Activated naive CD4-positive, alpha-beta T cell treated with anti-CD3 and anti-CD28 coated beads for 36 hours (primary cell): ENCODE results near the gene CEL. TPM values are rescaled to one million over a fixed set of nuclear protein-coding genes. Genes with fewer than 3 reads are reported as not detected.
"Not testable (repeated sequence)": the region's sequence is repeated elsewhere in the genome, so short reads cannot be mapped to it uniquely, and the experiment has no call there.

Experiments
- CTCF ChIA-PET: fragments of 350-600 bp; sonication (Branson Sonifier 250); formaldehyde crosslinking; loops from one replicate; lab custom pipeline; 2021; ENCODE audit warnings: antibody characterized with exemption; lab: Charles Lee
- DNase-seq: peaks from one replicate; pipeline ENCODE4 v3.0.0-alpha.2; 2020
- H3K27ac Mint-ChIP-seq: one replicate; pipeline ENCODE4 v1.8.0; 2021; ENCODE audit warnings: mild to moderate bottlenecking, mixed read lengths
- H3K27me3 Mint-ChIP-seq: one replicate; pipeline ENCODE4 v1.8.0; 2021; ENCODE audit warnings: low read depth, mixed read lengths
- H3K36me3 Mint-ChIP-seq: one replicate; pipeline ENCODE4 v1.8.0; 2021; ENCODE audit warnings: low read depth, mixed read lengths
- H3K4me1 Mint-ChIP-seq: one replicate; pipeline ENCODE4 v1.8.0; 2021; ENCODE audit warnings: low read depth, mixed read lengths
- H3K4me3 Mint-ChIP-seq: one replicate; pipeline ENCODE4 v1.8.0; 2021; ENCODE audit warnings: mild to moderate bottlenecking, moderate library complexity, mixed read lengths
- H3K9me3 Mint-ChIP-seq: one replicate; pipeline ENCODE4 v1.8.0; 2021; ENCODE audit warnings: mixed read lengths
- intact Hi-C: fragments of 100-400 bp; cut with micrococcal nuclease; formaldehyde crosslinking; loops from one replicate; pipeline ENCODE4 v1.15.1; 2023
- total RNA-seq, 2 experiments: library from RNA; stranded (reverse); gene quantifications; one replicate each; pipeline ENCODE4 v1.2.3, GENCODE V29; 2021

Gene CEL
- total RNA-seq, 2 experiments from 2014 or later, result 2.1 to 2.2 TPM

DNA sequence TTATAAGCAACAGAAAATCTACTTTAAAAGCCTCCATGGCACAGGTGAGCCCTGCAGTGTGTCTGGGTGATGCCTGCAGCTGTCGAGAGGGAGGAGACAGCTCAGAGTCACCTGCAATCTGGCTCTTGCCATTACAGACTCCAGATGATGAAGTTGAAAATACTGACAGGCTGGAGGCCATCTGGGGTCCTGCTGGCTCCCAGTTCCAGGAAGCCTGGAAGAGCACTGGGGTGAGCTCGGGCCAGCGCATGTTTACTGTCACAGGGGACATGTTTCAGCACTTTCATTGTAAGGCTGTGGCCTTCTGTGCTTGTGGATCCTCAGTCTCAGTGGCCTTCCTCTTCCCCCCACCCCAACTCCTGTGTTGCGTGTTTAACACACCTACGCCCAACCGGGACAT lies 28.4 kb downstream of the CEL start:
- H3K27me3 Mint-ChIP-seq, result no peaks in the 10 kb centered on the region
- CTCF ChIA-PET, result no interaction called here
- no peaks in the 10 kb centered on the region for H3K4me1 Mint-ChIP-seq
- no peak for DNase-seq
- intact Hi-C loops, result no loop called here
- H3K4me3 Mint-ChIP-seq, result no peak overlapping the region
- no peaks in the 10 kb centered on the region for H3K36me3 Mint-ChIP-seq
- no peaks in the 10 kb centered on the region for H3K9me3 Mint-ChIP-seq
- H3K27ac Mint-ChIP-seq, result no peak overlapping the region

DNA sequence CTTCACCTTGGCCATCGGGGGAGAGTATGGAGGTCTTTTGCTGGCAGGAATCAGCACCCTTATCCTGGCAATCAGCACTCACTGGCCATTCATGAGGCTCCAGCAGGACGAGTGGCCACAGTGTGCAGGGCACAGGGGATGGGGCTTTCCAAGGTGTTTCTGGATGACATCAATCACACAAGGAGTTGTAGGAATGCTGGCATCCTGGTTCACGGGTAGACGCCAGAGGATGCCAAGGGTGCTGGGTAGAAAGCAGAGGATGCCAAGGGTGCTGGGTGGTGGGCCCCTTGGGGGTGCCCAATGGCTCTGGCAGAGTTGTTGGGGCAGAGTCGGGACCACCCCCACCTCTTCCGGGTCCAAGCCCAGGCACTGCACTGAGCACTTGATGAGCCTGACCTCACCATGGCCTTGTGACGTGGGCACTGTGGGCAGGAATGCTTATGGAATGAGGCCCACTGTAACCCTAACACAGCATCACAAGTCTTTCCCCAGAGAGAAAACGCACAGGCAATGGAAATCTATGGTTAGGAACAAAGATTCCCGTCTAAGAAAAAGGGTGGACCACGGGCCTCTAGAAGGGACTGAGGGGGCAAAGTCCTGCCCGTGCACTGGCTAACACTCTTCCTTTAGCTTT lies 29.1 kb downstream of the CEL start:
- peak overlapping the region; percentile 14 for H3K27ac Mint-ChIP-seq
- H3K9me3 Mint-ChIP-seq, result peaks cover 6% of the 10 kb centered on the region
- H3K4me1 Mint-ChIP-seq, result no peaks in the 10 kb centered on the region
- peaks cover 3% of the 10 kb centered on the region for H3K36me3 Mint-ChIP-seq
- H3K4me3 Mint-ChIP-seq, result no peak overlapping the region
- DNase-seq, result no peak
- CTCF ChIA-PET, result no interaction called here
- intact Hi-C loops, result no loop called here
- no peaks in the 10 kb centered on the region for H3K27me3 Mint-ChIP-seq

DNA sequence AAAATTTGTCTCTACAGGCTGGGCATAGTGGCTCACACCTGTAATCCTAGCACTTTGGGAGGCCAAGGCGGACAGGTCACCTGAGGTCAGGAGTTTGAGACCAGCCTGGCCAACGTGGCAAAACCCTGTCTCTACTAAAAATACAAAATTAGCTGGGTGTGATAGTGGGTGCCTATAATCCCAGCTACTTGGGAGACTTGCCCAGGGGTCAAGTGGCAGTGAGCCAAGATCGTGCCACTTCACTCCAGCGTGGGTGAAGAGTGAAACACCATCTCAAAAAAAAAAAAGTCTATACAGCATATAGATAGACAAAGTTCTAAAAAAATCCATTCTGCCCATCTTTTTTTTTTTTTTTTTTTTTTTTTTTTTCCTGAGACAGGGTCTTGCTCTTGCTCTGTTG lies 32.6 kb downstream of the CEL start:
- CTCF ChIA-PET, result interaction anchor here (1.3 kb wide), 1 partner anchor 50 kb away, joined by 6 read pairs; no protein-coding TSS in a partner anchor
- DNase-seq, H3K4me1 Mint-ChIP-seq, H3K27me3 Mint-ChIP-seq, H3K4me3 Mint-ChIP-seq, H3K27ac Mint-ChIP-seq, intact Hi-C loops: not testable (repeated sequence)
- Mint-ChIP-seq H3K9me3 (peaks cover 15% of the 10 kb centered on the region), H3K36me3 (peaks cover 35% of the 10 kb centered on the region)

DNA sequence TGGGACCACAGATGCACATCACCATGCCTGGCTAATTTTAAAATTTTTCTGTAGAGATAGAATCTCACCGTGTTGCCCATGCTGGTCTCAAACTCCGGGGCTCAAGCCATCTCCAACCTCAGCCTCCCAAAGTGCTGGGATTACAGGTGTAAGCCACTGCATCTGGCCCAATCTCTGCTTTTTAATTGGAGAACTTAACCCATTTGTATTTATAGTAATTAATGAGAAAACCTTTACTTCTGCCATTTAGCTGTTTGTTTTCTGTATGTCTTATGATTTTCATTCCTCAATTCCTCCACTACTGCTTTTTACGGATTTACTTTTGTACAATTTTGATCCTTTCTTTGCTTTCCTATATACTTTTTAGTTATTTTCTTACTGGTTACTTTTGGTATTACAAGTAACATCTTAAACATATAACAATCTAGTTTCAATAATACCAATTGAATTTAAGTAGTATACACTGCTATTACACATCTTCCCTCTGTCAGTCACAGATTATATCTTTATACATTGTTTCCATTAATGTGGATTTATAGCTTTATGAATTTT lies 33.1 kb downstream of the CEL start:
- H3K27ac Mint-ChIP-seq, result no peak overlapping the region
- no peak for DNase-seq
- H3K9me3 Mint-ChIP-seq, result peaks cover 15% of the 10 kb centered on the region
- H3K36me3 Mint-ChIP-seq, result peaks cover 38% of the 10 kb centered on the region
- no peak overlapping the region for H3K4me3 Mint-ChIP-seq
- H3K27me3 Mint-ChIP-seq, result no peaks in the 10 kb centered on the region
- H3K4me1 Mint-ChIP-seq, result no peaks in the 10 kb centered on the region
- CTCF ChIA-PET, result interaction anchor here (1.3 kb wide), 1 partner anchor 49 kb away, joined by 6 read pairs; no protein-coding TSS in a partner anchor
- intact Hi-C loops, result no loop called here

DNA sequence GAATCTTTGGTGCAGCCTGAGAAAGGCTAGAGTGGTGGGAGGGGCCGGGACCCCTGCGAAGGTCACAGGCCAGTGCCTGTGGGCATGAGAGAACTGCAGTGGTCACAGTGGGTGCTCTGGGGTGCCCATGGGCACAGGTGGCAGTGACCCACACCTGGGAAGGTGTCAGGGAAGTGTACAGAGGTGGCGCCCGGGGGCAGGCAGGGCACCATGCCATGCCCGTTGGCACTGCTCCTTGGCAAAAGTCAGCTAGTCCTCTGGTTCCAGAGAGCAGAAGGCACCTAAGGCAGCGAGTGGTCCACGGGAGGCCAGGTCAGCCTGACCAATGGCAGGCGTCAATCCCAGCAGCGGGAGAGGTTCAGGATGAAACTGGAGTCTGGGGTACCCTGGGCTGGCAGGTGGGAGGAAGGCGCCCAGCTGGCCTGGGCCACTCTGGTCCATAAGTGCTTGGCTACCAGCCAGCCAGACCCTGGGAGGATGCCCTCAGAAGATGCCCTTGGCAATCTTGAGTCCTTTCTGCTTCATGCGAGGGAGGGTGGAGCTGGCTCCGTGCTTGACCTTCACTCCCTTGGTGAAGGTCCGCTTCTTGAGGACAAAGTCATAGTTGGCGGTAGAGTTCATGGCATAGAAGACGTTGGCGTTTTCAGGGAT lies 36.4 kb downstream of the CEL start:
- CTCF ChIA-PET, result interaction anchor here (2.0 kb wide), 1 partner anchor 46 kb away, joined by 7 read pairs; no protein-coding TSS in a partner anchor
- H3K4me3 Mint-ChIP-seq, result no peak overlapping the region
- no peak overlapping the region for H3K27ac Mint-ChIP-seq
- peaks cover 15% of the 10 kb centered on the region for H3K9me3 Mint-ChIP-seq
- intact Hi-C loops, result no loop called here
- H3K27me3 Mint-ChIP-seq, result no peaks in the 10 kb centered on the region
- no peaks in the 10 kb centered on the region for H3K4me1 Mint-ChIP-seq
- DNase-seq, result no peak
- H3K36me3 Mint-ChIP-seq, result peaks cover 55% of the 10 kb centered on the region

DNA sequence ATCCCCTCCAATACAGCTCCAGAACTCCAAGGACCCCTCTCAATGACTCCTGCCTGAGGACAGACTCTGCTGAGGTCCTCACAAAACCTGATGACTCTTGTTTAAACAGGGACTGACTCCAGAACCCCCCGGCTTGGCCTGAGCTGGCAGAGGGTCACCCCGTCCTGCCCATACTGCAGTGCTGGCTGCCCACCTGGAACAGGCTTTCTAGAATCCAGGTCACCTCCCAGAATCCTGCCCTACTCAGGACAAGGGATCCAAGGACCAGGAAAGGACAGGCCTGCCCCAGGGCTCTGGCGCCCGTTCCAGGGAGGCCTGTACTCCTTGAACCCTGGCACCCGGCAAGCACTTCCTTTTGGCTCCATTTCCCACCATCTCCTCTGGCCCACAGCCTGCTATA lies 37.1 kb downstream of the CEL start:
- intact Hi-C loops, result no loop called here
- no peak for DNase-seq
- Mint-ChIP-seq H3K27ac (no peak overlapping the region), H3K27me3 (no peaks in the 10 kb centered on the region), H3K9me3 (peaks cover 15% of the 10 kb centered on the region), H3K36me3 (peaks cover 55% of the 10 kb centered on the region), H3K4me3 (no peak overlapping the region), H3K4me1 (no peaks in the 10 kb centered on the region)
- CTCF ChIA-PET, result interaction anchor here (1.3 to 2.0 kb wide), 2 partner anchors 45 to 49 kb away, joined by 6 to 7 read pairs; no protein-coding TSS in a partner anchor

DNA sequence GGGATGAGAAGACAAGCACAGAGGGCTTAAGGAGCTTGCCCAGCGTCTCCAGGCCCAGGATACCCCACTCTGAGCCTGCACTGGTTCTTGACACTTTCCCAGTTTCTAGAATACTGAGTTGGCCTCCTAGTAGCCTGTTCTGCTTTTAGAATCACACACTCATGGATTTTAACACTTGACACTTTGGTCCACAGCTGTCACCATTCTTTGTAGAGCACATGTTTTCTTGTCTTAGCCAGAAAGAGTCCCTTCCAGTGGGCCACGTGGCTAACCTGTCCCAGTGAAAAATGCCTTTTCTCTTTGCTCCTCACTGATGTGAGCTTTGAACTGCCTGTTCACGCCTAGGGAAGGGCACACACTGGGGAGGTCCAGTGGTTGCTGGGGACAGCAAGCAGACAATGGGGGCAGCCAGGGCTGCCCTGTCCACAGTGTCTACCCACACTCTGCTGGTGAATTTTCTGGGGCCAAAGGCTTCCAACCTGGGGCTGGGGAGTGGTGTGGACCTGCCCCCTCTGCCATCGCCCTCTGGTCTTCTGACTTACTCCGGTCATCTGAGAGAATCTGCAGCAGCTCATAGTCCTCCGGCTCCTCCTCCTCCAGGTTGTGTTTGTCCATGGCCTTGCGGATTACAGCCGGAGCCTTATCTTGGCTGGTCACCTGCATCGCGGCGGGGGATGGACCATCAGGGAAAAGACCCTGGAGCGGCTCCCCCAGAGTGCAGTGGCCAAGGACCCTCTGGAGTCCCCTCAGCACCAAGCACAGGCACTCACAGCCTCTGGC lies 38.1 kb downstream of the CEL start:
- CTCF ChIA-PET, result interaction anchor here (0.6 to 2.0 kb wide), 3 partner anchors 44 to 427 kb away, joined by 3 to 7 read pairs (median 6); no protein-coding TSS in a partner anchor
- Mint-ChIP-seq H3K9me3 (peaks cover 15% of the 10 kb centered on the region), H3K4me3 (no peak overlapping the region), H3K36me3 (peaks cover 58% of the 10 kb centered on the region), H3K4me1 (no peaks in the 10 kb centered on the region), H3K27me3 (no peaks in the 10 kb centered on the region), H3K27ac (no peak overlapping the region)
- DNase-seq, result no peak
- intact Hi-C loops, result no loop called here

DNA sequence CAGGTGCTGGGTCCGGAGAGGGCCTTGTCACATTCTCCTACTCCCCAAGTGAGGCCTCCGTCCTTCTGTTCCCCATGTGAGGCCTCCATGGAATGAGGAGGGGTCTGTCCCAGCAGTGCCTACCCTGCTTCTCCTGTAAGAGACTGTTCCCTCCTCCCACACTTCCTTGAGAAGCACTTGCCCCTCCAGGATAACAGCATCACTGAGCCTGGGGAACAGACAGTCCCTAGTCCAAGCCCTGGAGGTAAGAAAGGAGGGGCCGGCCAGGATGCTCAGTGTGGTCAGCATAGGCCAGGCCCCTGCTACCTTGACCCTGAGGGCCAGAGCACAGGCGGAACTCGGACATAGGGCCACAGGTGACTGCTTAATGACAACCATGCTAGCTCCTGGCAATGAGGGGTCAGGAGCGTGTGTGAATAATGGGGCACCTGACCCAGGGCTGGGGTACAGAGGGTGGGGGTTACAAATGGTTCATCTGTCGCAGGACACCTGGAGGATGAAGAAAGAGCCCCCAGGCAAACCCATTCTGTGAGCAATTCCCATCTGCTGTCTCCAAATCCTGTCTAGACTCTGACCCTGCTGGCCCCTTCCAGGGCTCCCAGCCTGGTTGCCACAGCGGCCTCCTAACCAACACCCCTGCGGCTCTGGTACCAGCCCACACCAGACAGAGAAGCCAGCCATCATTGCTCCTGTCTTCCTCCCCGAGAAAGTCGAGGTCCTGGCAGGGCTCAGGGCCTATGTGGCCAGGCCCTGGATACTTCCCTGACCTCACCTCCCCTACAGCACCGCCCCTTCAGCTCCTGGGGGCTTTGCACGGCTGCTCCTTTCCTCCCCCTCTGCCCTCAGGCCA lies 39.0 kb downstream of the CEL start:
- intact Hi-C loops, result no loop called here
- H3K27ac Mint-ChIP-seq, result no peak overlapping the region
- no peaks in the 10 kb centered on the region for H3K27me3 Mint-ChIP-seq
- CTCF ChIA-PET, result interaction anchor here (1.1 to 3.5 kb wide), 3 partner anchors 43 to 232 kb away, joined by 3 to 26 read pairs (median 26); no protein-coding TSS in a partner anchor
- DNase-seq, result no peak
- H3K4me1 Mint-ChIP-seq, result no peaks in the 10 kb centered on the region
- H3K9me3 Mint-ChIP-seq, result peaks cover 10% of the 10 kb centered on the region
- H3K4me3 Mint-ChIP-seq, result no peak overlapping the region
- peaks cover 57% of the 10 kb centered on the region for H3K36me3 Mint-ChIP-seq

DNA sequence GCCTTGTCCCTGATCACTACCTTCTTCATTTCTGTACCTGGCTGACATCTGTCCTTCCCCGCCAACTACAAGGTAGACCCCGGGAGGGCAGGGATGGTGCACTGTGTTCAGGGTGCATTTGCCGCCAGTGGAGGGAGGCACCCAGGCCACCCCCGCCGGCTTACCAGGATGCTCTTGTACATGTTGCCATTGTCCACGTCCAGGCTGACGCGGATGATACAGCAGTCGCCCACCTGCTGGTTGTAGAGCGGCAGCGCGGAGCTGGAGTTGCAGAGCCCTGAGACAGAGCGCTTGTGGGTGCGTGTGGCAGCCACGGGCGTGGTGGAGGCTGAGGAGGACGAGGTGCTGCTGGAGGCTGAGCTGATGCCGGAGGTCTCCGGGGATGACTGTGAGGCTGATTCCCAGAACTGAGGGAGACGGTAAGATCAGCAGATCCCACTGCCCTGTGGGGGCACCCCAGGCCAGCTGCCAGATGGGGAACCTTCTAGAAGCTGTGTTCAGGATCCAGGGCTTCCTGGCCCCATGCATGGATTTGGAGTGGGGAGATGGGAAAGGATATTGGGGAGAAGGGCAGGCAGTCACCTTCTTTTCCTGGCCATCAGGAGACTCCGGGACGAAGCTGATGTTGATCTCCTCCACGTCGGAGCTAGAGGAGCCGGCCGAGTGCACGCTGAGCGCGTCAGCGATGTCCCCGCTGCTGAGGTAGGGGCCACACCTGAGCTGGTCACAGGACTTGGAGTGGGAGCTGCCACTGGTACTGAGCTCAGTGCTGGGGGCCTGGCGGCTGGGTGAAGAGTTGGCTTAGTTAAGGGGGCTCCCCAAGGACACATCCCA lies 39.8 kb downstream of the CEL start:
- Mint-ChIP-seq H3K27ac (no peak overlapping the region), H3K36me3 (peaks cover 51% of the 10 kb centered on the region), H3K27me3 (no peaks in the 10 kb centered on the region), H3K9me3 (peaks cover 2% of the 10 kb centered on the region), H3K4me1 (no peaks in the 10 kb centered on the region), H3K4me3 (no peak overlapping the region)
- DNase-seq, result no peak
- CTCF ChIA-PET, result interaction anchor here (0.6 to 3.5 kb wide), 7 partner anchors 14 to 231 kb away, joined by 3 to 26 read pairs (median 4); partner anchors contain the start of gene GTF3C5
- intact Hi-C loops, result loop anchor here (2.0 kb wide), 1 partner anchor 79 kb away; no protein-coding TSS in a partner anchor

DNA sequence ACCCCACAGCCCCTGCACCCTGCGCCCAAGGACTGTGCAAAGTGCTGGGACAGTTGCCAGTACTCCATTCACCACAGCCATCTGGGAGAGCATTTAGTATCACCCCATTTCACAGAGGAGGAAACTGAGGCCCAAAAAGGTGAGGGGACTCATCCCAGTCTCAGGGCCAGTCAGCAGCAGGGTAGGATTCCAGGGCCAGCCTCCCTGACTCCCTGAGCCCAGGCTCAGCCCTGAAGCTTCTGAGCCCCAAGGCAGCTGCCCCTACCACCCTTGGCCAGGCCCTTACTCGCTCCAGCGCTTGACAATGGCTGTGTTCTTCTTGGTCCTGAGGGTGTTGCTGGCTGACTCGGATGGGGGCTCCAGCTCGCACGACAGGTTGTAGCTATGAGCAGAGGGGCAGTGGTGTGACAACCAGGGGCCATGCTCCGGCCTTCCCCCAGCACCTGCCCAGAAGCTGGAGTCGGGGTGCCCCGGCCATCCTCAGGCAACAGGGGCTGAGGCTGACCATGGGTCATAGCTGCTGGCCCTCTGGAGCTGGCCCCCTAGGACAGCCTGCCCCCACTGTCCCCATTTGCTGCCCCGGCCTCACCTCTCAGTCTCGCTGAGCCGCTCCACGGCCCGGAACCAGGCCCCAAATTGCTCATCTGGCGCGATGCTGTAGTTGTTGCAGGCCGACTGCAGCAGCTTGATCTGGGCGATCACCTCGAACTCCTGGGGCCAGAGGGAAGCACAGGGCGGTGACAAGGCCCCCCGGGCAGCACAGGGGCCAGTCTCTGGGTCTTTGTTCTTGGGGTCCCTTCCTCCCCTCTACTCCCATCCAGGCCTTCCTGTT lies 40.6 kb downstream of the CEL start:
- Mint-ChIP-seq H3K9me3 (no peaks in the 10 kb centered on the region), H3K4me1 (no peaks in the 10 kb centered on the region), H3K4me3 (no peak overlapping the region), H3K27me3 (no peaks in the 10 kb centered on the region), H3K27ac (no peak overlapping the region), H3K36me3 (peaks cover 47% of the 10 kb centered on the region)
- CTCF ChIA-PET, result interaction anchor here (0.5 to 3.5 kb wide), 11 partner anchors 14 to 230 kb away, joined by 3 to 26 read pairs (median 3); partner anchors contain the start of gene GTF3C5
- intact Hi-C loops, result loop anchor here (1.0 to 2.0 kb wide), 2 partner anchors 42 to 78 kb away; no protein-coding TSS in a partner anchor
- no peak for DNase-seq
